GM23338 (cell line): ENCODE measurements around the gene KRT84. TPM values are rescaled to one million over a fixed set of nuclear protein-coding genes. Genes with fewer than 3 reads are reported as not detected.

Experiments used
- ATAC-seq: fragments of 200-7000 bp; cut with Tn5 transposase; 3 replicates; pipeline ENCODE4 v1.9.1; 2020
- DNase-seq: peaks from one replicate; pipeline ENCODE4 v3.0.0-alpha.2; 2015; ENCODE audit warnings: low spot score
- H2AFZ ChIP-seq: fragments of 200-600 bp; sonication (generic); 2 replicates; pipeline ENCODE4 v1.8.0; 2016; ENCODE audit warnings: antibody characterized with exemption, mild to moderate bottlenecking, moderate library complexity
- H3F3A ChIP-seq: fragments of 200-600 bp; sonication (generic); replicated peaks from 2 replicates; pipeline ENCODE4 v1.8.0; 2017; ENCODE audit warnings: antibody characterized with exemption, mixed run types, low read depth
- H3K27ac ChIP-seq: fragments of 200-600 bp; sonication (generic); 2 replicates; pipeline ENCODE4 v1.6.1; 2016; ENCODE audit warnings: low read depth
- H3K27me3 ChIP-seq: fragments of 200-600 bp; sonication (generic); 2 replicates; pipeline ENCODE4 v1.8.0; 2016; ENCODE audit warnings: mild to moderate bottlenecking, mixed run types, moderate library complexity; ENCODE audit not compliant: insufficient read depth
- H3K36me3 ChIP-seq: fragments of 200-600 bp; sonication (generic); 2 replicates; pipeline ENCODE4 v1.8.0; 2016; ENCODE audit warnings: mild to moderate bottlenecking; ENCODE audit not compliant: insufficient read depth
- H3K4me1 ChIP-seq: fragments of 200-600 bp; sonication (generic); 2 replicates; pipeline ENCODE4 v1.8.0; 2016; ENCODE audit warnings: mild to moderate bottlenecking, moderate library complexity; ENCODE audit not compliant: insufficient read depth
- H3K4me2 ChIP-seq: fragments of 200-600 bp; sonication (generic); 2 replicates; pipeline ENCODE4 v1.7.1; 2017; ENCODE audit warnings: mixed run types
- H3K4me3 ChIP-seq: fragments of 200-600 bp; sonication (generic); 2 replicates; pipeline ENCODE4 v1.6.1; 2016; ENCODE audit warnings: mixed run types
- H3K79me2 ChIP-seq: fragments of 200-600 bp; sonication (generic); replicated peaks from 2 replicates; pipeline ENCODE4 v1.8.0; 2017; ENCODE audit warnings: mild to moderate bottlenecking; ENCODE audit not compliant: insufficient read depth
- H3K9me2 ChIP-seq: fragments of 200-600 bp; sonication (generic); 2 replicates; pipeline ENCODE4 v1.8.0; 2017; ENCODE audit not compliant: insufficient read depth
- H4K20me1 ChIP-seq: fragments of 200-600 bp; sonication (generic); replicated peaks from 2 replicates; pipeline ENCODE4 v1.8.0; 2017; ENCODE audit warnings: mild to moderate bottlenecking; ENCODE audit not compliant: insufficient read depth
- H3K27ac Mint-ChIP-seq: 2 replicates; pipeline ENCODE4 v1.8.0; 2020; ENCODE audit warnings: inconsistent platforms, mild to moderate bottlenecking, moderate library complexity, mixed read lengths
- H3K27me3 Mint-ChIP-seq: 3 replicates; pipeline ENCODE4 v1.8.0; 2022; ENCODE audit warnings: low read depth, mild to moderate bottlenecking, moderate library complexity, mixed read lengths, inconsistent platforms; ENCODE audit not compliant: insufficient read depth, poor library complexity
- H3K36me3 Mint-ChIP-seq: 3 replicates; pipeline ENCODE4 v1.8.0; 2021; ENCODE audit warnings: low read depth, mild to moderate bottlenecking, inconsistent platforms, moderate library complexity, mixed read lengths
- H3K4me1 Mint-ChIP-seq: 3 replicates; pipeline ENCODE4 v1.8.0; 2020; ENCODE audit warnings: mild to moderate bottlenecking, inconsistent platforms, mixed read lengths
- H3K4me3 Mint-ChIP-seq: 3 replicates; pipeline ENCODE4 v1.8.0; 2021; ENCODE audit warnings: moderate library complexity, mild to moderate bottlenecking, inconsistent platforms, mixed read lengths
- H3K9me3 Mint-ChIP-seq: 3 replicates; pipeline ENCODE4 v1.8.0; 2020; ENCODE audit warnings: moderate library complexity, mild to moderate bottlenecking, inconsistent platforms, mixed read lengths
- CREB1 ChIP-seq: fragments of 250-450 bp; sonication (Bioruptor Pico); IDR thresholded peaks from 2 replicates; pipeline ENCODE4 v1.5.0; 2020; ENCODE audit warnings: low read depth, mild to moderate bottlenecking, moderate library complexity
- EZH2 ChIP-seq: fragments of 200-600 bp; sonication (generic); IDR thresholded peaks from one replicate; pipeline ENCODE4 v1.8.0; 2017; ENCODE audit warnings: antibody characterized with exemption, mild to moderate bottlenecking, low read depth; ENCODE audit not compliant: unreplicated experiment
- EZH2phosphoT487 ChIP-seq: fragments of 200-600 bp; sonication (generic); IDR thresholded peaks from one replicate; pipeline ENCODE4 v1.8.1; 2018; ENCODE audit warnings: antibody characterized with exemption; ENCODE audit not compliant: unreplicated experiment
- JUNB ChIP-seq: IDR thresholded peaks from one replicate; pipeline ENCODE4 v1.6.1; 2016; ENCODE audit warnings: antibody characterized with exemption; ENCODE audit not compliant: unreplicated experiment
- NANOG ChIP-seq: IDR thresholded peaks from 2 replicates; pipeline ENCODE4 v1.6.1; 2016; ENCODE audit warnings: antibody characterized with exemption, borderline replicate concordance
- POLR2AphosphoS5 ChIP-seq: IDR thresholded peaks from 2 replicates; pipeline ENCODE4 v1.6.1; 2016; ENCODE audit warnings: antibody characterized with exemption, low read depth
- STAT1 ChIP-seq: IDR thresholded peaks from one replicate; pipeline ENCODE4 v1.6.1; 2016; ENCODE audit warnings: antibody characterized with exemption; ENCODE audit not compliant: unreplicated experiment
- polyA plus RNA-seq: library from polyadenylated mRNA; unstranded; fragments of >200 nt; fragmentation: Nextera tagmentation; extraction: Ambion mirVana; gene quantifications from 2 replicates; pipeline ENCODE4 v1.2.1, GENCODE V29; 2016
- total RNA-seq: library from RNA; depleted of rRNA; stranded (reverse); fragments of >200 nt; shearing (Covaris generic); gene quantifications from 2 replicates; pipeline ENCODE4 v1.2.3, GENCODE V29; 2014
- TF ChIP-seq, protein P1 (sequence below), 2 experiments: fragments of 200-600 bp in 1 of 2; sonication (generic) in 1 of 2; conservative IDR thresholded peaks; 2 replicates each; pipeline versions ENCODE4 v1.5.1 to v1.6.1; 2016 to 2017; ENCODE audit warnings: antibody characterized with exemption in 2 of 2, low read depth in 2 of 2, mild to moderate bottlenecking in 2 of 2, moderate library complexity in 1 of 2
- TF ChIP-seq, protein P2 (sequence below): fragments of 250-450 bp; sonication (Bioruptor Pico); IDR thresholded peaks from 2 replicates; pipeline ENCODE4 v1.5.0; 2020; ENCODE audit warnings: mild to moderate bottlenecking, moderate library complexity
- TF ChIP-seq, protein P3 (sequence below): IDR thresholded peaks from one replicate; pipeline ENCODE4 v1.6.1; 2018; ENCODE audit warnings: antibody characterized with exemption; ENCODE audit not compliant: unreplicated experiment

KRT84 gene
- total and polyA plus RNA-seq, 2 experiments from 2014 or later = not detected

DNA sequence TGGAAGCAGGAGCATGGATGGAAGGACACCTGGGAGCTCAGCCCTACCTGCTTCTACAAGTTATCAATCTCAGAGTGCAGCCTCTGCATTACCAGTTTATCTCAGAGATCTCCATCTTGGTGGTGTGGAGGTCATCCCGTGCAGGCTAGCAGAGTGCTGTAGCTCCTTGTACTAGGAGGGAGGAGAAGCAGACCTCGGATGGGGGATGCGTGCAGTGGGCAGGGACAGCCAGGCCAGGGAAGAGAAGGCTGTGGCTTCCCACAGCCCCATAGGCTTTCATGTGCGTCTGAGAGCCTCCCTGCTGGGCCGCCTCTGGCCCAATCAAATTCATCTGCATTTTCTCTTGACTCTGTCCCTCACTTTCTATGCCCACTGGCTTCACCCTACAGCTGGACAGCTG is 29.5 kb upstream of the KRT84 start:
- DNase-seq = no peak
- peak; percentile 33; the same call in 1 of the 3 replicates for ATAC-seq
- no peak overlapping the region for H2AFZ ChIP-seq
- Mint-ChIP-seq H3K9me3 (peaks cover 7% of the 10 kb centered on the region), H3K27me3 (peaks cover 3% of the 10 kb centered on the region), H3K4me1 (peaks cover 4% of the 10 kb centered on the region; the same call in 1 of the 3 replicates), H3K27ac (no peak overlapping the region), H3K36me3 (no peaks in the 10 kb centered on the region), H3K4me3 (no peak overlapping the region)
- 0 out of 2 replicates have a peak, but pooled peaks cover 3% of the 10 kb centered on the region for H3K9me2 ChIP-seq
- no peaks in the 10 kb centered on the region for H3K4me1 ChIP-seq
- no peak overlapping the region for H3K4me2 ChIP-seq
- H3K36me3 ChIP-seq = no peaks in the 10 kb centered on the region
- H3K4me3 ChIP-seq = no peak overlapping the region
- H3F3A ChIP-seq = no peaks in the 10 kb centered on the region
- H3K27ac ChIP-seq = no peak overlapping the region
- H4K20me1 ChIP-seq = no peaks in the 10 kb centered on the region
- H3K27me3 ChIP-seq = no peaks in the 10 kb centered on the region
- H3K79me2 ChIP-seq = no peaks in the 10 kb centered on the region
- TF ChIP-seq NANOG = no peak
- TF ChIP-seq, protein P1, sequence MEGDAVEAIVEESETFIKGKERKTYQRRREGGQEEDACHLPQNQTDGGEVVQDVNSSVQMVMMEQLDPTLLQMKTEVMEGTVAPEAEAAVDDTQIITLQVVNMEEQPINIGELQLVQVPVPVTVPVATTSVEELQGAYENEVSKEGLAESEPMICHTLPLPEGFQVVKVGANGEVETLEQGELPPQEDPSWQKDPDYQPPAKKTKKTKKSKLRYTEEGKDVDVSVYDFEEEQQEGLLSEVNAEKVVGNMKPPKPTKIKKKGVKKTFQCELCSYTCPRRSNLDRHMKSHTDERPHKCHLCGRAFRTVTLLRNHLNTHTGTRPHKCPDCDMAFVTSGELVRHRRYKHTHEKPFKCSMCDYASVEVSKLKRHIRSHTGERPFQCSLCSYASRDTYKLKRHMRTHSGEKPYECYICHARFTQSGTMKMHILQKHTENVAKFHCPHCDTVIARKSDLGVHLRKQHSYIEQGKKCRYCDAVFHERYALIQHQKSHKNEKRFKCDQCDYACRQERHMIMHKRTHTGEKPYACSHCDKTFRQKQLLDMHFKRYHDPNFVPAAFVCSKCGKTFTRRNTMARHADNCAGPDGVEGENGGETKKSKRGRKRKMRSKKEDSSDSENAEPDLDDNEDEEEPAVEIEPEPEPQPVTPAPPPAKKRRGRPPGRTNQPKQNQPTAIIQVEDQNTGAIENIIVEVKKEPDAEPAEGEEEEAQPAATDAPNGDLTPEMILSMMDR (conservative IDR thresholded peaks at IDR 0.05; ENCODE audit: low read depth in 2 of 2) = no peak
- no peak for TF ChIP-seq STAT1
- TF ChIP-seq, protein P2, sequence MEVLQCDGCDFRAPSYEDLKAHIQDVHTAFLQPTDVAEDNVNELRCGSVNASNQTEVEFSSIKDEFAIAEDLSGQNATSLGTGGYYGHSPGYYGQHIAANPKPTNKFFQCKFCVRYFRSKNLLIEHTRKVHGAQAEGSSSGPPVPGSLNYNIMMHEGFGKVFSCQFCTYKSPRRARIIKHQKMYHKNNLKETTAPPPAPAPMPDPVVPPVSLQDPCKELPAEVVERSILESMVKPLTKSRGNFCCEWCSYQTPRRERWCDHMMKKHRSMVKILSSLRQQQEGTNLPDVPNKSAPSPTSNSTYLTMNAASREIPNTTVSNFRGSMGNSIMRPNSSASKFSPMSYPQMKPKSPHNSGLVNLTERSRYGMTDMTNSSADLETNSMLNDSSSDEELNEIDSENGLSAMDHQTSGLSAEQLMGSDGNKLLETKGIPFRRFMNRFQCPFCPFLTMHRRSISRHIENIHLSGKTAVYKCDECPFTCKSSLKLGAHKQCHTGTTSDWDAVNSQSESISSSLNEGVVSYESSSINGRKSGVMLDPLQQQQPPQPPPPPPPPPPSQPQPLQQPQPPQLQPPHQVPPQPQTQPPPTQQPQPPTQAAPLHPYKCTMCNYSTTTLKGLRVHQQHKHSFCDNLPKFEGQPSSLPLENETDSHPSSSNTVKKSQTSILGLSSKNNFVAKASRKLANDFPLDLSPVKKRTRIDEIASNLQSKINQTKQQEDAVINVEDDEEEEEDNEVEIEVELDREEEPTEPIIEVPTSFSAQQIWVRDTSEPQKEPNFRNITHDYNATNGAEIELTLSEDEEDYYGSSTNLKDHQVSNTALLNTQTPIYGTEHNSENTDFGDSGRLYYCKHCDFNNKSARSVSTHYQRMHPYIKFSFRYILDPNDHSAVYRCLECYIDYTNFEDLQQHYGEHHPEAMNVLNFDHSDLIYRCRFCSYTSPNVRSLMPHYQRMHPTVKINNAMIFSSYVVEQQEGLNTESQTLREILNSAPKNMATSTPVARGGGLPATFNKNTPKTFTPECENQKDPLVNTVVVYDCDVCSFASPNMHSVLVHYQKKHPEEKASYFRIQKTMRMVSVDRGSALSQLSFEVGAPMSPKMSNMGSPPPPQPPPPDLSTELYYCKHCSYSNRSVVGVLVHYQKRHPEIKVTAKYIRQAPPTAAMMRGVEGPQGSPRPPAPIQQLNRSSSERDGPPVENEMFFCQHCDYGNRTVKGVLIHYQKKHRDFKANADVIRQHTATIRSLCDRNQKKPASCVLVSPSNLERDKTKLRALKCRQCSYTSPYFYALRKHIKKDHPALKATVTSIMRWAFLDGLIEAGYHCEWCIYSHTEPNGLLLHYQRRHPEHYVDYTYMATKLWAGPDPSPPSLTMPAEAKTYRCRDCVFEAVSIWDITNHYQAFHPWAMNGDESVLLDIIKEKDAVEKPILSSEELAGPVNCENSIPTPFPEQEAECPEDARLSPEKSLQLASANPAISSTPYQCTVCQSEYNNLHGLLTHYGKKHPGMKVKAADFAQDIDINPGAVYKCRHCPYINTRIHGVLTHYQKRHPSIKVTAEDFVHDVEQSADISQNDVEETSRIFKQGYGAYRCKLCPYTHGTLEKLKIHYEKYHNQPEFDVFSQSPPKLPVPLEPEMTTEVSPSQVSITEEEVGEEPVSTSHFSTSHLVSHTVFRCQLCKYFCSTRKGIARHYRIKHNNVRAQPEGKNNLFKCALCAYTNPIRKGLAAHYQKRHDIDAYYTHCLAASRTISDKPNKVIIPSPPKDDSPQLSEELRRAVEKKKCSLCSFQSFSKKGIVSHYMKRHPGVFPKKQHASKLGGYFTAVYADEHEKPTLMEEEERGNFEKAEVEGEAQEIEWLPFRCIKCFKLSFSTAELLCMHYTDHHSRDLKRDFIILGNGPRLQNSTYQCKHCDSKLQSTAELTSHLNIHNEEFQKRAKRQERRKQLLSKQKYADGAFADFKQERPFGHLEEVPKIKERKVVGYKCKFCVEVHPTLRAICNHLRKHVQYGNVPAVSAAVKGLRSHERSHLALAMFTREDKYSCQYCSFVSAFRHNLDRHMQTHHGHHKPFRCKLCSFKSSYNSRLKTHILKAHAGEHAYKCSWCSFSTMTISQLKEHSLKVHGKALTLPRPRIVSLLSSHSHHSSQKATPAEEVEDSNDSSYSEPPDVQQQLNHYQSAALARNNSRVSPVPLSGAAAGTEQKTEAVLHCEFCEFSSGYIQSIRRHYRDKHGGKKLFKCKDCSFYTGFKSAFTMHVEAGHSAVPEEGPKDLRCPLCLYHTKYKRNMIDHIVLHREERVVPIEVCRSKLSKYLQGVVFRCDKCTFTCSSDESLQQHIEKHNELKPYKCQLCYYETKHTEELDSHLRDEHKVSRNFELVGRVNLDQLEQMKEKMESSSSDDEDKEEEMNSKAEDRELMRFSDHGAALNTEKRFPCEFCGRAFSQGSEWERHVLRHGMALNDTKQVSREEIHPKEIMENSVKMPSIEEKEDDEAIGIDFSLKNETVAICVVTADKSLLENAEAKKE (CRISPR knock-in tag) = no peak
- TF ChIP-seq EZH2 = no peak
- no peak for TF ChIP-seq POLR2AphosphoS5
- no peak for TF ChIP-seq EZH2phosphoT487
- TF ChIP-seq, protein P3, sequence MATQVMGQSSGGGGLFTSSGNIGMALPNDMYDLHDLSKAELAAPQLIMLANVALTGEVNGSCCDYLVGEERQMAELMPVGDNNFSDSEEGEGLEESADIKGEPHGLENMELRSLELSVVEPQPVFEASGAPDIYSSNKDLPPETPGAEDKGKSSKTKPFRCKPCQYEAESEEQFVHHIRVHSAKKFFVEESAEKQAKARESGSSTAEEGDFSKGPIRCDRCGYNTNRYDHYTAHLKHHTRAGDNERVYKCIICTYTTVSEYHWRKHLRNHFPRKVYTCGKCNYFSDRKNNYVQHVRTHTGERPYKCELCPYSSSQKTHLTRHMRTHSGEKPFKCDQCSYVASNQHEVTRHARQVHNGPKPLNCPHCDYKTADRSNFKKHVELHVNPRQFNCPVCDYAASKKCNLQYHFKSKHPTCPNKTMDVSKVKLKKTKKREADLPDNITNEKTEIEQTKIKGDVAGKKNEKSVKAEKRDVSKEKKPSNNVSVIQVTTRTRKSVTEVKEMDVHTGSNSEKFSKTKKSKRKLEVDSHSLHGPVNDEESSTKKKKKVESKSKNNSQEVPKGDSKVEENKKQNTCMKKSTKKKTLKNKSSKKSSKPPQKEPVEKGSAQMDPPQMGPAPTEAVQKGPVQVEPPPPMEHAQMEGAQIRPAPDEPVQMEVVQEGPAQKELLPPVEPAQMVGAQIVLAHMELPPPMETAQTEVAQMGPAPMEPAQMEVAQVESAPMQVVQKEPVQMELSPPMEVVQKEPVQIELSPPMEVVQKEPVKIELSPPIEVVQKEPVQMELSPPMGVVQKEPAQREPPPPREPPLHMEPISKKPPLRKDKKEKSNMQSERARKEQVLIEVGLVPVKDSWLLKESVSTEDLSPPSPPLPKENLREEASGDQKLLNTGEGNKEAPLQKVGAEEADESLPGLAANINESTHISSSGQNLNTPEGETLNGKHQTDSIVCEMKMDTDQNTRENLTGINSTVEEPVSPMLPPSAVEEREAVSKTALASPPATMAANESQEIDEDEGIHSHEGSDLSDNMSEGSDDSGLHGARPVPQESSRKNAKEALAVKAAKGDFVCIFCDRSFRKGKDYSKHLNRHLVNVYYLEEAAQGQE = no peak
- no peak for TF ChIP-seq CREB1 (CRISPR knock-in tag)
- no peak for TF ChIP-seq JUNB
